ENCODE data around the gene RPLP1.

- TF ChIP-seq EGR1 (conservative IDR thresholded peaks at IDR 0.05) (no peak), NFIC (IDR thresholded peaks at IDR 0.05) (no peak), MTA3 (IDR thresholded peaks at IDR 0.05; ENCODE audit: borderline replicate concordance) (no peak), CTCF (IDR thresholded peaks at IDR 0.05 in 2 of 3, conservative IDR thresholded peaks at IDR 0.05 in 1 of 3; ENCODE audit: insufficient read depth in 2 of 3, low read depth in 1 of 3, low read length in 3 of 3) (no peak)
Measured at GRCh38 chr15:69444686-69445085, 7.9 kb upstream of the RPLP1 start.

Measured in K562 (cell line).